ENCODE measurements around the gene ASCC1.

ASCC1 gene

GRCh38 chr10:72177454-72177853 is 38.6 kb downstream of the ASCC1 start:
- H3K9ac ChIP-seq (ENCODE audit: low read depth, low read length) = no peak overlapping the region
- no peak overlapping the region for H3K27ac ChIP-seq (ENCODE audit: low read depth, low read length)
- H3K4me1 ChIP-seq (ENCODE audit: insufficient read depth, low read length) = no peaks in the 10 kb centered on the region
- no peak overlapping the region for H3K4me3 ChIP-seq (ENCODE audit: low read length)
- 91% methylated on average over 2 of the region's 2 CpGs for WGBS
- H3K36me3 ChIP-seq (ENCODE audit: insufficient read depth, low read length) = peaks cover 8% of the 10 kb centered on the region
- H3K27me3 ChIP-seq (ENCODE audit: insufficient read depth, low read length) = no peaks in the 10 kb centered on the region
- no peaks in the 10 kb centered on the region for H3K9me3 ChIP-seq (ENCODE audit: insufficient read depth, low read depth, low read length)

GRCh38 chr10:72176701-72177100 is 39.4 kb downstream of the ASCC1 start:
- H3K36me3 ChIP-seq (ENCODE audit: insufficient read depth, low read length) = peaks cover 2% of the 10 kb centered on the region
- no peak overlapping the region for H3K4me3 ChIP-seq (ENCODE audit: low read length)
- no peaks in the 10 kb centered on the region for H3K27me3 ChIP-seq (ENCODE audit: insufficient read depth, low read length)
- 98% methylated on average over 2 of the region's 2 CpGs for WGBS
- no peaks in the 10 kb centered on the region for H3K4me1 ChIP-seq (ENCODE audit: insufficient read depth, low read length)
- H3K27ac ChIP-seq (ENCODE audit: low read depth, low read length) = no peak overlapping the region
- no peaks in the 10 kb centered on the region for H3K9me3 ChIP-seq (ENCODE audit: insufficient read depth, low read depth, low read length)
- no peak overlapping the region for H3K9ac ChIP-seq (ENCODE audit: low read depth, low read length)

GRCh38 chr10:72175149-72175548 is 40.9 kb downstream of the ASCC1 start:
- Histone ChIP-seq H3K27ac (ENCODE audit: low read depth, low read length) (no peak overlapping the region), H3K27me3 (ENCODE audit: insufficient read depth, low read length) (no peaks in the 10 kb centered on the region), H3K36me3 (ENCODE audit: insufficient read depth, low read length) (peaks cover 2% of the 10 kb centered on the region), H3K4me1 (ENCODE audit: insufficient read depth, low read length) (no peaks in the 10 kb centered on the region), H3K9ac (ENCODE audit: low read depth, low read length) (no peak overlapping the region), H3K9me3 (ENCODE audit: insufficient read depth, low read depth, low read length) (no peaks in the 10 kb centered on the region), H3K4me3 (ENCODE audit: low read length) (no peak overlapping the region)
- WGBS = no CpG with 5 or more reads among the region's 1 CpG

DNA sequence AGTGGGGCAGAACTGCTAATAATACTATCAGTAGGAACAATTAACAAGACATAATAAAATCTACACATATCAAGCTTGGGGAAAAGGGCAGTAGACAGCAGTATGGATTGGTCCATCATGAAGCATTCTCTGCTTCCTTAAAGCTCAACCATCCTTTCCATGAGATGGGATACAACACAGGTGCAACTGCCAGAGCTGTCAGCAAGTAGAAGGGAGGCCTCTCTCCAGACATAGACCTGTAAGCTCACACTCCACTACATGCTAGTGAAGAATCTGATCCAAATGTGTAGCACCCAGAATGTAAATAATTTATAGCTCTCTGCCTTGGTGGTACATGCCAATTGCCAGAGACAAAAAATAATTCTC is 41.8 kb downstream of the ASCC1 start:
- no peaks in the 10 kb centered on the region for H3K4me1 ChIP-seq (ENCODE audit: insufficient read depth, low read length)
- peaks cover 2% of the 10 kb centered on the region for H3K36me3 ChIP-seq (ENCODE audit: insufficient read depth, low read length)
- H3K9me3 ChIP-seq (ENCODE audit: insufficient read depth, low read depth, low read length) = no peaks in the 10 kb centered on the region
- no peak overlapping the region for H3K27ac ChIP-seq (ENCODE audit: low read depth, low read length)
- H3K9ac ChIP-seq (ENCODE audit: low read depth, low read length) = no peak overlapping the region
- no peak overlapping the region for H3K4me3 ChIP-seq (ENCODE audit: low read length)
- H3K27me3 ChIP-seq (ENCODE audit: insufficient read depth, low read length) = no peaks in the 10 kb centered on the region

DNA sequence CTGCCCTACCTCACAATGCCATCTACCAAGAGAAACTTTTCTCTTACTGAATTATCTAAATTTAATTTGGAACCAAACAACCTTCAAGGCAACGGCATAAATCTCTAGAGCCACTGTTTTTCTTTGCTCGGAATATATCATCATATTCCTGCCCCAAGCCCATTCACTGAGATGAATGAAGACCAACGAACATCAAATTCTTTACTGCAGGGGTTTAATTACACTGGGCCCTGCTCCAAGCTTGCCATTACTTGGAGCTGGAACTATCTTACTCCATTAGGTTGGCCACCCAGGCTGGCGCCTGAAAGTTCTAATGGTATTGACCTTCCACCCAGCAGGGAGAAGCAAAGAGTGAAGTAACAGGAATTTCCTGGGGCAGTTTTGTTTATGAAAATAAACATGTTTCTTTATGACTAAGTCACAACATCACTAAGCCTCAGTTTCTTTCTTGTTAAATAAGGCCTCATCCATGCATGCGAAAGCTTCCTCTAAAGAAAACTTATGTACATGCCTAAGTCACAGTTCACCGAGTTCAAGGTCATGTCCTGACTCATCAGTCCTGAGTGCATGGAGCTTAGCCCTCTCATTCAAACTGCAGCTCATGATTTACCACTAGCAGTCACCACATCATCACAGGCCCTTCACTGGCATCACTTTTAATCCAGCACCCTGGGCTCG is 42.3 kb downstream of the ASCC1 start:
- Histone ChIP-seq H3K36me3 (ENCODE audit: insufficient read depth, low read length) (no peaks in the 10 kb centered on the region; the same call in none of the 2 replicates), H3K27me3 (ENCODE audit: insufficient read depth, low read length) (no peaks in the 10 kb centered on the region), H3K9me3 (ENCODE audit: insufficient read depth, low read depth, low read length) (no peaks in the 10 kb centered on the region), H3K27ac (ENCODE audit: low read depth, low read length) (no peak overlapping the region), H3K4me3 (ENCODE audit: low read length) (no peak overlapping the region), H3K4me1 (ENCODE audit: insufficient read depth, low read length) (no peaks in the 10 kb centered on the region), H3K9ac (ENCODE audit: low read depth, low read length) (no peak overlapping the region)
- 92% methylated on average over 7 of the region's 7 CpGs for WGBS

DNA sequence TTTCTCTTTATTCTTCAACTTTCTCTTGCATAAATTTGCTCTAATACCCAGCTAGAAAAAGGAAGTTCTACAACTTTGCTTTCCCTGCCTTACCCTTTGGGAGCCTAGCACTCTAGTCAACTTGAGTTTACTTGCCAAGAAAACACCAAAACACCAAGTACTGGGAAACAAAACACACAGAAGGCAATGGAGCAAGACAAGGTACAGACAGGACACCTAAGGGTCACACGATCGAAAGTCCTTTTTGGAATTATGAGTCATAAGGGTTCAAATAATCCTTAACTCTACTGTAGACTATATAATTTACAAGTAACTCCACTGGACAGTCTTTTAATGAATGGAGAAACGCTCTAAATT is 42.8 kb downstream of the ASCC1 start:
- Histone ChIP-seq H3K4me3 (ENCODE audit: low read length) (no peak overlapping the region), H3K9ac (ENCODE audit: low read depth, low read length) (no peak overlapping the region), H3K4me1 (ENCODE audit: insufficient read depth, low read length) (no peaks in the 10 kb centered on the region), H3K9me3 (ENCODE audit: insufficient read depth, low read depth, low read length) (no peaks in the 10 kb centered on the region), H3K27me3 (ENCODE audit: insufficient read depth, low read length) (no peaks in the 10 kb centered on the region), H3K27ac (ENCODE audit: low read depth, low read length) (no peak overlapping the region), H3K36me3 (ENCODE audit: insufficient read depth, low read length) (no peaks in the 10 kb centered on the region; the same call in 1 of the 2 replicates)
- WGBS = 97% methylated on average over 3 of the region's 3 CpGs

GRCh38 chr10:72171175-72171630 is 44.9 kb downstream of the ASCC1 start:
- 90% methylated on average over 7 of the region's 7 CpGs for WGBS
- Histone ChIP-seq H3K36me3 (ENCODE audit: insufficient read depth, low read length) (no peaks in the 10 kb centered on the region), H3K4me3 (ENCODE audit: low read length) (no peak overlapping the region), H3K4me1 (ENCODE audit: insufficient read depth, low read length) (no peaks in the 10 kb centered on the region), H3K27me3 (ENCODE audit: insufficient read depth, low read length) (no peaks in the 10 kb centered on the region), H3K9ac (ENCODE audit: low read depth, low read length) (no peak overlapping the region), H3K9me3 (ENCODE audit: insufficient read depth, low read depth, low read length) (no peaks in the 10 kb centered on the region), H3K27ac (ENCODE audit: low read depth, low read length) (no peak overlapping the region)

DNA sequence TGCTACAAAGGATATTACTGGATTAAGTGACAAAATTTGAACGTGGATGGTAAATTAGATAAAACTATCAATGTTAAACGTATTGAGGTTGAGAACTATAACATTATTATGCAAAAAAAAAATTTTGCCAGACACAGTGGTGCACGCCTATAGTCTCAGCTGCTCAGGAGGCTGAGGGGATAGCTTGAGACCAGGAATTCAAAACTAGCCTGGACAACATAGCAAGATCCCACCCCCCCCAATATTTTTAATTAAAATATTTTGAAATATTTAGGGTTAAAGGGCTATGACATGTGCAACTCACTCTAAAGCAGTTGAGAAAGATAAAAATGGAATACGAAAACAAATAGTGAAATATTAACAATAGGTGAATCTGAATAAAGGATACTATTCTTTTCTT is 45.3 kb downstream of the ASCC1 start:
- no peaks in the 10 kb centered on the region for H3K9me3 ChIP-seq (ENCODE audit: insufficient read depth, low read depth, low read length)
- H3K27me3 ChIP-seq (ENCODE audit: insufficient read depth, low read length) = no peaks in the 10 kb centered on the region
- no peak overlapping the region for H3K4me3 ChIP-seq (ENCODE audit: low read length)
- no peaks in the 10 kb centered on the region for H3K36me3 ChIP-seq (ENCODE audit: insufficient read depth, low read length)
- H3K27ac ChIP-seq (ENCODE audit: low read depth, low read length) = no peak overlapping the region
- no peaks in the 10 kb centered on the region for H3K4me1 ChIP-seq (ENCODE audit: insufficient read depth, low read length)
- WGBS = 96% methylated on average over 4 of the region's 4 CpGs
- no peak overlapping the region for H3K9ac ChIP-seq (ENCODE audit: low read depth, low read length)

DNA sequence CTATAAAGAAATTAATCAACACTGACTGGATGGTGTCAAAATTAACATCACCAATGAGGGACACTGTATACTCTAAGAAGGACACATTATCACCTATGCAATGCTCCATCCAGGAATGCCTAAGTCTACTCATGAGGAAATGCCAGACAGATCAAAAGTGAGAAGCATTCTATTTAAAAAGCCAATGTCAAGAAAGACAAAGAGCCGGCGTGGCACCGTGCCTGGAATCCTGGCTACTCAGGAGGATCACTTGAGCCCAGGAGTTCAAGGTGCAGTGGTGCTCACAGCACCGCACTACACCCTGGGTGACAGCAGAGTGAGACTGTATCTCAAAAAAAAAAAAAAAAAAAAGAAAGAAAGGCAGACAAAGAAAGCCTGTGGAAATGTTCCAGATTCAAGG is 45.8 kb downstream of the ASCC1 start:
- Histone ChIP-seq H3K27ac (ENCODE audit: low read depth, low read length) (no peak overlapping the region), H3K27me3 (ENCODE audit: insufficient read depth, low read length) (no peaks in the 10 kb centered on the region), H3K9me3 (ENCODE audit: insufficient read depth, low read depth, low read length) (no peaks in the 10 kb centered on the region), H3K36me3 (ENCODE audit: insufficient read depth, low read length) (no peaks in the 10 kb centered on the region), H3K4me3 (ENCODE audit: low read length) (no peak overlapping the region), H3K4me1 (ENCODE audit: insufficient read depth, low read length) (no peaks in the 10 kb centered on the region), H3K9ac (ENCODE audit: low read depth, low read length) (no peak overlapping the region)
- WGBS = 87% methylated on average over 4 of the region's 4 CpGs

DNA sequence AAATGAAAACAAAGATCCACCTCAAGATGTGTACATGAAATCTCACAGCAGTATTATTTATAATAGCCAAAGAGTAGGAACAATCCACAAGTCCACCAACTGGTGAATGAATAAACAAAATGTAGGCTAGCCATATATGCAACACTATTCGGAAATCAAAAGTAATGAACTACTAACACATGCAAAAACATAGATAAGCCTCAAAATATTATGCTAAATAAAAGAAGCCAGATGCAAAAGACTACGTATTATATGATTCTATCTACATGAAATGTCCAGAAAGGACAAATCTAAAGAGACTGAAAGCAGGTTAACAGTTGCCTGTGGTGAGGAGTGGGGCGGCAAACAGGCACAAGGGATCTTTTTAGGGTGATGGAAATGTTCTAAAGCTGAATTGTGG is 49.0 kb downstream of the ASCC1 start:
- H3K27me3 ChIP-seq (ENCODE audit: insufficient read depth, low read length) = no peaks in the 10 kb centered on the region
- H3K27ac ChIP-seq (ENCODE audit: low read depth, low read length) = no peak overlapping the region
- WGBS = 92% methylated on average over 3 of the region's 3 CpGs
- no peaks in the 10 kb centered on the region for H3K36me3 ChIP-seq (ENCODE audit: insufficient read depth, low read length)
- no peaks in the 10 kb centered on the region for H3K9me3 ChIP-seq (ENCODE audit: insufficient read depth, low read depth, low read length)
- no peak overlapping the region for H3K9ac ChIP-seq (ENCODE audit: low read depth, low read length)
- no peaks in the 10 kb centered on the region for H3K4me1 ChIP-seq (ENCODE audit: insufficient read depth, low read length)
- no peak overlapping the region for H3K4me3 ChIP-seq (ENCODE audit: low read length)

DNA sequence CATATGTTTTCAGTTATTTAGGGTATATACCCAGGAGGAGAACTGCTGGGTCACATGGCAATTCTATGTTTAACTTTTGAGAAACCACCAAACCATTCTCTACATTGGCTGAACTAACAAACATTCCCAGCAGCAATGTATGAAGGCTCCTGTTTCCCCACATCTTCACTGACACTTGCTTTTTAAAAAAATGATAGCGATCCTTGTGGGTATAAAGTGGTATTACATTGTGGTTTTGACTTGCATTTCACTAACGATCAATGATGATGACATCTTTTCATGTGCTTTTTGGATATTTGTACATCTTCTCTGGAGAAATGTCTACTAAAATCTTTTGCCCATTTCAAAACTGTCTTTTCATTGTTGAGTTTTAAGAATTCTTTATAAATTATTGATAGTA is 51.5 kb downstream of the ASCC1 start:
- Histone ChIP-seq H3K27me3 (ENCODE audit: insufficient read depth, low read length) (no peaks in the 10 kb centered on the region), H3K36me3 (ENCODE audit: insufficient read depth, low read length) (peaks cover 5% of the 10 kb centered on the region), H3K4me1 (ENCODE audit: insufficient read depth, low read length) (no peaks in the 10 kb centered on the region), H3K4me3 (ENCODE audit: low read length) (no peak overlapping the region), H3K9me3 (ENCODE audit: insufficient read depth, low read depth, low read length) (no peaks in the 10 kb centered on the region), H3K9ac (ENCODE audit: low read depth, low read length) (no peak overlapping the region), H3K27ac (ENCODE audit: low read depth, low read length) (no peak overlapping the region)
- 93% methylated on average over 2 of the region's 2 CpGs for WGBS

DNA sequence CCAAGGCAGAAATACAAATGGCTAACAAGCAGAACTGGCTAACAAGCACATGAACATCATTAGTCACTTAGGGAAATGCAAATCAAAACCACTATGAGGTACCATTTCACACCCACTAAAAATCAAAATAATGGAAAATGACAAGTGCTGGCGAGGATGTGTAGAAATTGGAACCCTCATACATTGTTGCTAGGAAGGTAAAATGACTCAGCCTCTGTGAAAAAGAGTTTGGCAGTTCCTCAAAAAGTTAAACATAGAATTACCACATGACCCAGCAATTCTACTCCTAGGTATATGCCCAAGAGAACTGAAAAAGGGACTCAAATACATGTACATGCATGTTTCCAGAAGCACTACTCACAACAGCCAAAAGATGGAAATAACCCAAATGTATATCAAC is 53.1 kb downstream of the ASCC1 start:
- no CpG with 5 or more reads among the region's 1 CpG for WGBS

More for the DNA sequence above, 53.1 kb downstream of the ASCC1 start:
- Histone ChIP-seq H3K4me1 (ENCODE audit: insufficient read depth, low read length) (no peaks in the 10 kb centered on the region), H3K9me3 (ENCODE audit: insufficient read depth, low read depth, low read length) (no peaks in the 10 kb centered on the region), H3K27ac (ENCODE audit: low read depth, low read length) (no peak overlapping the region), H3K36me3 (ENCODE audit: insufficient read depth, low read length) (peaks cover 5% of the 10 kb centered on the region), H3K4me3 (ENCODE audit: low read length) (no peak overlapping the region), H3K27me3 (ENCODE audit: insufficient read depth, low read length) (no peaks in the 10 kb centered on the region), H3K9ac (ENCODE audit: low read depth, low read length) (no peak overlapping the region)
